ENCODE measurements around the gene KIF20A.

DNA sequence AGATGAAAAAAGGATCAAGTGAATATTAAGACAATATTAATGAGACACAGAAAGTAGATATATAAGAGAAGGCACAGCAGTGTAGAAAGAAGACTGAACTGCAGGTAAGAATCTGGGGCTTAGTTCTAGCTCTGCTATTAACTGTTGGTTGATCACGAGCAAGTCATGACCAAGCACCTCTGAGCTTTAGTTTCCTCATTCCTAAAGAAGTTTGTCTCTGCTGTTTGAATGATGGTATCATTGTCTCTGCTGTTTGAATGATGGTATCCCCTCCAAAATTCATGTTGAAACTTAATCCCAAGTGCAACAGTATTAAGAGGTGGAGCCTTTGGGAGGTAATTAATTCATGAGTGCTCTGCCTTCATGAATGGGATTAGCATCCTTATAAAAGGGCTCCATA is 37.2 kb upstream of the KIF20A start:
- TF ChIP-seq POLR2AphosphoS5 (IDR thresholded peaks at IDR 0.05; ENCODE audit: low read depth, low read length): no peak
- TF ChIP-seq, protein P1, sequence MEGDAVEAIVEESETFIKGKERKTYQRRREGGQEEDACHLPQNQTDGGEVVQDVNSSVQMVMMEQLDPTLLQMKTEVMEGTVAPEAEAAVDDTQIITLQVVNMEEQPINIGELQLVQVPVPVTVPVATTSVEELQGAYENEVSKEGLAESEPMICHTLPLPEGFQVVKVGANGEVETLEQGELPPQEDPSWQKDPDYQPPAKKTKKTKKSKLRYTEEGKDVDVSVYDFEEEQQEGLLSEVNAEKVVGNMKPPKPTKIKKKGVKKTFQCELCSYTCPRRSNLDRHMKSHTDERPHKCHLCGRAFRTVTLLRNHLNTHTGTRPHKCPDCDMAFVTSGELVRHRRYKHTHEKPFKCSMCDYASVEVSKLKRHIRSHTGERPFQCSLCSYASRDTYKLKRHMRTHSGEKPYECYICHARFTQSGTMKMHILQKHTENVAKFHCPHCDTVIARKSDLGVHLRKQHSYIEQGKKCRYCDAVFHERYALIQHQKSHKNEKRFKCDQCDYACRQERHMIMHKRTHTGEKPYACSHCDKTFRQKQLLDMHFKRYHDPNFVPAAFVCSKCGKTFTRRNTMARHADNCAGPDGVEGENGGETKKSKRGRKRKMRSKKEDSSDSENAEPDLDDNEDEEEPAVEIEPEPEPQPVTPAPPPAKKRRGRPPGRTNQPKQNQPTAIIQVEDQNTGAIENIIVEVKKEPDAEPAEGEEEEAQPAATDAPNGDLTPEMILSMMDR (IDR thresholded peaks at IDR 0.05): no peak
- TF ChIP-seq, protein P2, sequence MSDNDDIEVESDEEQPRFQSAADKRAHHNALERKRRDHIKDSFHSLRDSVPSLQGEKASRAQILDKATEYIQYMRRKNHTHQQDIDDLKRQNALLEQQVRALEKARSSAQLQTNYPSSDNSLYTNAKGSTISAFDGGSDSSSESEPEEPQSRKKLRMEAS (IDR thresholded peaks at IDR 0.05; ENCODE audit: low read depth): no peak

Measured in SK-N-SH (cell line).